ENCODE data around the gene DHRS13. TPM values are rescaled to one million over a fixed set of nuclear protein-coding genes. Genes with fewer than 3 reads are reported as not detected.

Gene DHRS13
- total RNA-seq, 2 experiments from 2014 or later: 28.4 to 29.2 TPM

- Histone ChIP-seq H3K4me3 (ENCODE audit: low read depth, low read length, poor library complexity, severe bottlenecking) (peak overlapping the region; percentile 80), H4K20me1 (ENCODE audit: insufficient read depth, low read length) (peaks cover 6% of the 10 kb centered on the region), H3K9me3 (ENCODE audit: low read length) (no peaks in the 10 kb centered on the region), H3K27ac (ENCODE audit: low read depth, low read length, poor library complexity, severe bottlenecking) (peak overlapping the region; percentile 81), H3K4me2 (ENCODE audit: low read length) (peak overlapping the region; percentile 84), H3K4me1 (ENCODE audit: insufficient read depth, low read length, poor library complexity, severe bottlenecking) (peaks cover 31% of the 10 kb centered on the region), H3K36me3 (ENCODE audit: insufficient read depth, low read length) (peaks cover 48% of the 10 kb centered on the region), H2AFZ (ENCODE audit: low read length) (no peak overlapping the region), H3K79me2 (ENCODE audit: insufficient read depth, low read depth, low read length) (peaks cover 57% of the 10 kb centered on the region), H3K9me2 (ENCODE audit: insufficient read depth, low read length) (no peaks in the 10 kb centered on the region)
- DNase-seq (ENCODE audit: low spot score): peak; percentile 63
- ChIA-PET CTCF (ENCODE audit: unreplicated experiment) (no interaction called here), POLR2A (interaction anchor here (0.6 to 1.3 kb wide), 5 partner anchors 20 to 150 kb away, joined by 3 to 5 read pairs (median 4); no protein-coding TSS in a partner anchor)
- BruUV-seq (replicated peaks): no TSS peak
- intact Hi-C loops (cut with micrococcal nuclease; ENCODE audit: unreplicated experiment): loop anchor here (2.0 kb wide), 1 partner anchor 47 kb away; the partner anchor contains the start of gene DHRS13
- TF ChIP-seq CTCF (conservative IDR thresholded peaks at IDR 0.05; ENCODE audit: low read length) (no peak), EZH2phosphoT487 (IDR thresholded peaks at IDR 0.05; ENCODE audit: borderline replicate concordance, low read depth, low read length) (no peak)
Observed at GRCh38 chr17:28950017-28950751, 47.3 kb upstream of the DHRS13 start.

- ChIA-PET CTCF (ENCODE audit: unreplicated experiment) (no interaction called here), POLR2A (interaction anchor here (0.6 to 1.3 kb wide), 5 partner anchors 20 to 149 kb away, joined by 3 to 5 read pairs (median 4); no protein-coding TSS in a partner anchor)
- no peaks in the 10 kb centered on the region for H3K9me3 ChIP-seq (ENCODE audit: low read length)
- no peak for TF ChIP-seq CTCF (conservative IDR thresholded peaks at IDR 0.05; ENCODE audit: low read length)
- no peak for TF ChIP-seq EZH2phosphoT487 (IDR thresholded peaks at IDR 0.05; ENCODE audit: borderline replicate concordance, low read depth, low read length)
- BruUV-seq (replicated peaks): no TSS peak
- H3K4me3 ChIP-seq (ENCODE audit: low read depth, low read length, poor library complexity, severe bottlenecking): peak overlapping the region; percentile 80
- no peak overlapping the region; the same call in 1 of the 2 replicates for H2AFZ ChIP-seq (ENCODE audit: low read length)
- peak; percentile 55 for DNase-seq (ENCODE audit: low spot score)
- H4K20me1 ChIP-seq (ENCODE audit: insufficient read depth, low read length): peaks cover 6% of the 10 kb centered on the region
- peak overlapping the region; percentile 81 for H3K27ac ChIP-seq (ENCODE audit: low read depth, low read length, poor library complexity, severe bottlenecking)
- H3K9me2 ChIP-seq (ENCODE audit: insufficient read depth, low read length): no peaks in the 10 kb centered on the region
- intact Hi-C loops (cut with micrococcal nuclease; ENCODE audit: unreplicated experiment): loop anchor here (2.0 kb wide), 1 partner anchor 47 kb away; the partner anchor contains the start of gene DHRS13
- peaks cover 36% of the 10 kb centered on the region for H3K4me1 ChIP-seq (ENCODE audit: insufficient read depth, low read length, poor library complexity, severe bottlenecking)
- peaks cover 65% of the 10 kb centered on the region for H3K79me2 ChIP-seq (ENCODE audit: insufficient read depth, low read depth, low read length)
- peaks cover 56% of the 10 kb centered on the region for H3K36me3 ChIP-seq (ENCODE audit: insufficient read depth, low read length)
- H3K4me2 ChIP-seq (ENCODE audit: low read length): peak overlapping the region; percentile 84
Observed at GRCh38 chr17:28949185-28950016, 46.5 kb upstream of the DHRS13 start.
